Measurements from ENCODE around the gene GRM8. TPM values are rescaled to one million over a fixed set of nuclear protein-coding genes. Genes with fewer than 3 reads are reported as not detected.

The GRM8 gene
- total RNA-seq, 2 experiments from 2014 or later: not detected

- no peak overlapping the region for H3K4me3 Mint-ChIP-seq
- CTCF ChIA-PET: no interaction called here
- no peaks in the 10 kb centered on the region for H3K9me3 Mint-ChIP-seq
- no peak overlapping the region for H3K27ac Mint-ChIP-seq
- no peaks in the 10 kb centered on the region for H3K4me1 Mint-ChIP-seq
- H3K27me3 Mint-ChIP-seq: peaks cover 8% of the 10 kb centered on the region
- POLR2A ChIA-PET: no interaction called here
- no peaks in the 10 kb centered on the region for H3K36me3 Mint-ChIP-seq (ENCODE audit: low read depth)
- DNase-seq: no peak
Observed at GRCh38 chr7:127209886-127210285, 42.9 kb downstream of the GRM8 start.

DNA sequence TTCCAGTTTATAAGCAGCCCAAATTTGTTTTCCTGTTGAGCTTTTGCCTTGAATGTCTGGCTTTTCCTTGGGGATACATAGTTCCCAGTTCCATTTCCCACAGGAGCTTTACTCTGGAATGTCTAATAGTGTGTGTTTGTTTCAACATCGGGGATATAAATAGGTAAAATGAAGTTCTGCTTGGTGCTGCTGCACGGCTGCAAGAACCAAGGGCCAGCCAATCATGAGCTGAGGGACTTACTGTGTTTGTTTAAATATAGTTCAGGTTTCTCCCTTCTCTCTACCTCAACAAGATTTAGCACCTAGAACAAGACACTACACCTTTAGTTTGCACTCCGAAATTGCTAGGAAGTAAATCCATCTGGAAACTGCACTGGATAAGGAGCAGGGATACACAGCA, 43.9 kb downstream of the GRM8 start:
- Mint-ChIP-seq H3K36me3 (ENCODE audit: low read depth) (no peaks in the 10 kb centered on the region), H3K4me1 (no peaks in the 10 kb centered on the region), H3K4me3 (no peak overlapping the region), H3K27ac (no peak overlapping the region), H3K27me3 (peaks cover 8% of the 10 kb centered on the region), H3K9me3 (no peaks in the 10 kb centered on the region)
- no peak for DNase-seq
- POLR2A ChIA-PET: no interaction called here
- CTCF ChIA-PET: no interaction called here

DNA sequence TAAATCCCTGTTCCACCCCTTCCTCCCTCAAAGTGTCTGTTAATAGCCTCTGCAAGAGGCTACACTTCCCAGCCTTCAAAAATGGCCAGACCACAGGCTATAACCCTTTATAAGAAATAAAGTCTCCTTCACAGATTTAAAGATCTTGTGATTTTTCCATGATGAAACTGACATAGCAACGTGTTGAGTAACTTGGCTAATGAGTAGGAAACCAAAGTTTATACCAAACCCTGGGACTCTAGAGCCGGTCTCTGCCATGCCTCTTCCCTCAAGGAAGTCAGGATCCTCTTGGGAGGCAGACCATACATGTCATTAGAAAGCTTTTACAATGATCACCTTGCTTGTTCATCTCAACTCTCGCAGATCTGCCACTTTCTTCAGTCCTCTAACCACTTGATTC, 44.4 kb downstream of the GRM8 start:
- Mint-ChIP-seq H3K9me3 (no peaks in the 10 kb centered on the region), H3K27me3 (peaks cover 8% of the 10 kb centered on the region), H3K36me3 (ENCODE audit: low read depth) (no peaks in the 10 kb centered on the region), H3K4me3 (no peak overlapping the region), H3K4me1 (no peaks in the 10 kb centered on the region), H3K27ac (no peak overlapping the region)
- POLR2A ChIA-PET: no interaction called here
- DNase-seq: no peak
- CTCF ChIA-PET: no interaction called here

- H3K36me3 Mint-ChIP-seq (ENCODE audit: low read depth): no peaks in the 10 kb centered on the region
- no peaks in the 10 kb centered on the region for H3K4me1 Mint-ChIP-seq
- ChIA-PET CTCF (no interaction called here), POLR2A (no interaction called here)
- H3K27ac Mint-ChIP-seq: no peak overlapping the region
- H3K9me3 Mint-ChIP-seq: no peaks in the 10 kb centered on the region
- DNase-seq: no peak
- peaks cover 8% of the 10 kb centered on the region for H3K27me3 Mint-ChIP-seq
- no peak overlapping the region for H3K4me3 Mint-ChIP-seq
Observed at GRCh38 chr7:127207806-127208205, 44.9 kb downstream of the GRM8 start.

- no peaks in the 10 kb centered on the region for H3K36me3 Mint-ChIP-seq (ENCODE audit: low read depth)
- no peaks in the 10 kb centered on the region for H3K4me1 Mint-ChIP-seq
- DNase-seq: no peak
- H3K27ac Mint-ChIP-seq: no peak overlapping the region
- H3K4me3 Mint-ChIP-seq: no peak overlapping the region
- no peaks in the 10 kb centered on the region for H3K9me3 Mint-ChIP-seq
- peaks cover 8% of the 10 kb centered on the region for H3K27me3 Mint-ChIP-seq
- ChIA-PET POLR2A (no interaction called here), CTCF (no interaction called here)
Observed at GRCh38 chr7:127207230-127207629, 45.5 kb downstream of the GRM8 start.

DNA sequence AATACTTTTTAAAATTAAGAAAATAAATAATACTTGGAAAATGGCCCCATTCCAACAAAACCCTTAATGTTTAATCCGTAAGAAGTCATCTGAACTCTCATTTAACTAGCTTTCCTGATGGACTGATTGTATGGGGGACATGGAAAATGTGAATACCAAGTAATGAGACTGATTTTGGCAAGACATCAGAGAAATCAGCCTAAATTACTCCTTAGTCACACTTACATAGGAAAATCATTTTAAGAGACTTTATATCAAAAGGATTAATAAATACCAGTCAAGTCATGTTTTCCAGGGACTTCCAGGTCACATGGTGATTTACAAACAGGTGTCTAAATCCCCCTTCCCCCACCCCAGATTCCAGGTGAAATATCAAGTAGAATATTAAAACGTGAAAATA, 58.2 kb downstream of the GRM8 start:
- Mint-ChIP-seq H3K4me3 (no peak overlapping the region), H3K27ac (no peak overlapping the region), H3K9me3 (no peaks in the 10 kb centered on the region), H3K27me3 (peaks cover 2% of the 10 kb centered on the region), H3K4me1 (no peaks in the 10 kb centered on the region), H3K36me3 (ENCODE audit: low read depth) (no peaks in the 10 kb centered on the region)
- POLR2A ChIA-PET: no interaction called here
- DNase-seq: no peak
- CTCF ChIA-PET: no interaction called here

DNA sequence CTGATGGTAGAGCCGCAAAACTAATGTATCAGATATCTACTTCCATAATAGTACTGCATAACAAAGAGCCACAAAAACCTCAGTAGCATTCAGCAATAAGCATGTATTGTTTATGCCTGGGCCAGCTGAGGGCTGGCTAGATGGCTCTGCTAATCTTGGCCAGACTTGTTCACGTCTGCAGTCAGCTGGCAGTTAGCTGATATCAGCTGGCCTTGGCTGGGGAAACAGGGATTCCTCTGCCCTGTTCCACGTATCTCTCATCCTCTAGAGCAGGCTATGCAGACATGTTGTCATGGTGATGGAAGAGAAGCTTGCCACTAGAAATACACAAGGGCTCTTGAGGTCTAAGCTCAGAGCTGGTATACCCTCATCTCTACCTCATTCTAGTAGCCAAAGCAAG, 62.9 kb downstream of the GRM8 start:
- no peak overlapping the region for H3K27ac Mint-ChIP-seq
- ChIA-PET POLR2A (no interaction called here), CTCF (no interaction called here)
- H3K9me3 Mint-ChIP-seq: no peaks in the 10 kb centered on the region
- DNase-seq: no peak
- H3K27me3 Mint-ChIP-seq: peaks cover 4% of the 10 kb centered on the region
- no peaks in the 10 kb centered on the region for H3K36me3 Mint-ChIP-seq (ENCODE audit: low read depth)
- no peaks in the 10 kb centered on the region for H3K4me1 Mint-ChIP-seq
- no peak overlapping the region for H3K4me3 Mint-ChIP-seq

DNA sequence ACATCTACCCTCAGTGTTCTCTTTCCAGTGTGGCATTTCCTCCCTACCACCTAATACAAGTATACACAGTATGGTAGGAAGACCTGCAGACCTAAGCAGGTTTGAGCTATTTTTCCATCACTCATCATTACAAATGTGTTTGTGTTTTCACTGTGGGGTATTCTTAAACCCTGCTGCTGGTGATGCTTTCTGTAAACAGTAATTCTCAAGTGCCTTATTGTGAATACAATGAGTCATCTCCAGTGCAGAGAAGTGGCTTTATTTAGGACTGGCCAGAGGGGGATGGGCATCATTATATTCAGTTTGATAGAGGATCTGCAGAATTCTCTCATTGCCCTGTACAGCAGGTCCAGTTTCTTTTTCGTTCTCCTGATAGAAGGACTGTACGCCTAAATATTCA, 63.7 kb downstream of the GRM8 start:
- no peaks in the 10 kb centered on the region for H3K4me1 Mint-ChIP-seq
- no peak for DNase-seq
- no peaks in the 10 kb centered on the region for H3K36me3 Mint-ChIP-seq (ENCODE audit: low read depth)
- H3K9me3 Mint-ChIP-seq: no peaks in the 10 kb centered on the region
- ChIA-PET POLR2A (no interaction called here), CTCF (no interaction called here)
- peaks cover 4% of the 10 kb centered on the region for H3K27me3 Mint-ChIP-seq
- H3K27ac Mint-ChIP-seq: no peak overlapping the region
- H3K4me3 Mint-ChIP-seq: no peak overlapping the region

- Mint-ChIP-seq H3K4me1 (no peaks in the 10 kb centered on the region), H3K4me3 (no peak overlapping the region), H3K27ac (no peak overlapping the region), H3K9me3 (no peaks in the 10 kb centered on the region), H3K36me3 (ENCODE audit: low read depth) (no peaks in the 10 kb centered on the region), H3K27me3 (peaks cover 4% of the 10 kb centered on the region)
- POLR2A ChIA-PET: no interaction called here
- DNase-seq: no peak
- CTCF ChIA-PET: no interaction called here
Observed at GRCh38 chr7:127187740-127188139, 65.0 kb downstream of the GRM8 start.

DNA sequence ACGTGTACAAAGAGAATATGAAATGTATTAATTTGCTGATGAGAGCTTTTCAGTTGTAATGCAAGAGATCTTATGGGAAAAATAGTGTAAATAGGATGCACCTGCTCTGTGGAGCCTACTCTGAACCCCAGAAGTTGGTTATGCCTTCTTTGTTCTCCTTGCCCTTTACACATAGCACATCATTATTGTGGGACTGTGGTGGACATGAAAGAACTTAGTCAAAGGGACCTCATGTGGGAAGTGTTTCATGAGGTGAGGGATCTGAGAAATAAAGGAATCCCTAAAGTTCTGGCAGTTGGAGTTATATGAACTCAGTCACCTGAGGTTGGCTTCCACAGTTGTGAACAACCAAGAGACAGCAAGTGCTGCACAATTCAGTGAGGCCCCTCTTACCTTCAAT, 66.1 kb downstream of the GRM8 start:
- ChIA-PET POLR2A (no interaction called here), CTCF (interaction anchor here (1.1 kb wide), 1 partner anchor 12 kb away, joined by 3 read pairs; no protein-coding TSS in a partner anchor)
- Mint-ChIP-seq H3K27me3 (peaks cover 4% of the 10 kb centered on the region), H3K4me3 (no peak overlapping the region), H3K36me3 (ENCODE audit: low read depth) (no peaks in the 10 kb centered on the region), H3K9me3 (no peaks in the 10 kb centered on the region), H3K4me1 (no peaks in the 10 kb centered on the region), H3K27ac (no peak overlapping the region)
- DNase-seq: no peak

DNA sequence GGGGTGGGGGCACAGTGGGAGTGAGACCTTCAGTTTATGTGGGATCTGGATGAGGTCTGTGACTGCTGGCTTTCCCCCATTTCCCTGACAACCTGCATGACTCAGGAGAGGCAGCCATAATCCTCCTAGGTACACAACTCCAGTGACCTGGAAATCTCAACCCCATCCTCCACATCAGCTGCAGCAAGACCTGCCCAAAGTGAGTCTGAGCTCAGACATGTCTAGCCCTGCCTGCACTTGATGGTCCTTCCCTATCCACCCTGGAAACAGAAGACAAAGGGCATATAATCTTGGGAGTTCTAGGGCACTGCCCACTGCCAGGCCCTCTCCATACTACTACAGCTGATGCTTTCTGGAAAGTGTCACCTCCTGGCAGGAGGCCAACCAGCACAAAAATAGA, 75.6 kb downstream of the GRM8 start:
- no peaks in the 10 kb centered on the region for H3K4me1 Mint-ChIP-seq
- POLR2A ChIA-PET: no interaction called here
- no peaks in the 10 kb centered on the region for H3K9me3 Mint-ChIP-seq
- DNase-seq: no peak
- no peak overlapping the region for H3K27ac Mint-ChIP-seq
- CTCF ChIA-PET: no interaction called here
- H3K36me3 Mint-ChIP-seq (ENCODE audit: low read depth): no peaks in the 10 kb centered on the region
- no peaks in the 10 kb centered on the region for H3K27me3 Mint-ChIP-seq
- no peak overlapping the region for H3K4me3 Mint-ChIP-seq

- no peak overlapping the region for H3K4me3 Mint-ChIP-seq
- POLR2A ChIA-PET: no interaction called here
- H3K27me3 Mint-ChIP-seq: no peaks in the 10 kb centered on the region
- DNase-seq: no peak
- no peaks in the 10 kb centered on the region for H3K36me3 Mint-ChIP-seq (ENCODE audit: low read depth)
- H3K9me3 Mint-ChIP-seq: no peaks in the 10 kb centered on the region
- H3K4me1 Mint-ChIP-seq: no peaks in the 10 kb centered on the region
- no peak overlapping the region for H3K27ac Mint-ChIP-seq
- CTCF ChIA-PET: no interaction called here
Observed at GRCh38 chr7:127162366-127162765, 90.4 kb downstream of the GRM8 start.

DNA sequence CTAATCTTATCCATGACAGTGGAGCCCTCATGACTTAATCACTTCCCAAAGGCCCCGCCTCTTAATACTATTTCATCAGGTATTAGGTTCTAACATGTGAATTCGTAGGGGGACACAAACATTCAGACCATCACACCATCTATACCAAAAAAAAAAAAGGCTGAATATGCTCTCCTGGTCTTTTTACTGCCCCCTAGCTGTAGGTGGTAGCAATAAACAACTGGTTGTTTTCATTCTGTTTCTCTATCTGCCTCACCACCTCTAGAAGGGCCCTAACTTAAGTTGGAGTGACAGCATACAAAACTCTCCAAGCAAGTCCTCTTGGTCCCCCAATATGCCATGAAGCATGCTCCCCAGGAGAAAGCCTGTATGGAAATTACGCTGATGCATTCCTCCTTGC, 94.1 kb downstream of the GRM8 start:
- no peaks in the 10 kb centered on the region for H3K9me3 Mint-ChIP-seq
- ChIA-PET POLR2A (no interaction called here), CTCF (no interaction called here)
- H3K27me3 Mint-ChIP-seq: peaks cover 1% of the 10 kb centered on the region
- H3K27ac Mint-ChIP-seq: no peak overlapping the region
- no peaks in the 10 kb centered on the region for H3K4me1 Mint-ChIP-seq
- no peak for DNase-seq
- no peak overlapping the region for H3K4me3 Mint-ChIP-seq
- H3K36me3 Mint-ChIP-seq (ENCODE audit: low read depth): no peaks in the 10 kb centered on the region

- DNase-seq: no peak
- peaks cover 1% of the 10 kb centered on the region for H3K27me3 Mint-ChIP-seq
- H3K4me1 Mint-ChIP-seq: no peaks in the 10 kb centered on the region
- CTCF ChIA-PET: no interaction called here
- POLR2A ChIA-PET: no interaction called here
- H3K4me3 Mint-ChIP-seq: no peak overlapping the region
- no peak overlapping the region for H3K27ac Mint-ChIP-seq
- H3K9me3 Mint-ChIP-seq: no peaks in the 10 kb centered on the region
- no peaks in the 10 kb centered on the region for H3K36me3 Mint-ChIP-seq (ENCODE audit: low read depth)
Observed at GRCh38 chr7:127154958-127155357, 97.8 kb downstream of the GRM8 start.

- Mint-ChIP-seq H3K4me1 (no peaks in the 10 kb centered on the region), H3K27me3 (peaks cover 1% of the 10 kb centered on the region), H3K27ac (no peak overlapping the region), H3K36me3 (ENCODE audit: low read depth) (no peaks in the 10 kb centered on the region), H3K4me3 (no peak overlapping the region), H3K9me3 (no peaks in the 10 kb centered on the region)
- ChIA-PET POLR2A (no interaction called here), CTCF (no interaction called here)
- no peak for DNase-seq
Observed at GRCh38 chr7:127154101-127154500, 98.6 kb downstream of the GRM8 start.

Measured in activated CD4-positive, alpha-beta memory T cell treated with anti-CD3 and anti-CD28 coated beads, Interleukin-2, amount 10 ng/mL, durations not matched to agents 7 days and 5 days (primary cell).